ENCODE data around the gene GNAO1.

Gene GNAO1

DNA sequence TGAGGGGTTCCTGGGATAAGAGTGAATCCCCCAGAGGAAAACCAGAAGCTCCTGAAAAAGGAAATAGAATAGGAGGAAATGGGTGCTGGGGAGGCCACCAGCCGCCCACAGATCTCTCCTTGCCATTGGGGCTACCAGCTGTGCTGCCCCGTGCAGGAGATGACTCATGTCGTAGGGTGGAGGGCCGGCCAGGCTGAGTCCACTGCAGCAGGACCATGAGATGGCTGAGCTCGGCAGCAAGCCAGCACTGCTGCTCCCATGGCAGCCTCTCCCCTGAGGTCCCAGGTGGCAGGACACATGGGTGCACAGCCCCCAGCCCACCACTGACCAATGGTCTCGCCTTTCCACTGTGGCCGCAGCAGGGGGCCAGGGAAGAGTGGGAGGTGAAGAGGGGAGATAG lies 95.5 kb downstream of the GNAO1 start:
- TF ChIP-seq, protein P1, sequence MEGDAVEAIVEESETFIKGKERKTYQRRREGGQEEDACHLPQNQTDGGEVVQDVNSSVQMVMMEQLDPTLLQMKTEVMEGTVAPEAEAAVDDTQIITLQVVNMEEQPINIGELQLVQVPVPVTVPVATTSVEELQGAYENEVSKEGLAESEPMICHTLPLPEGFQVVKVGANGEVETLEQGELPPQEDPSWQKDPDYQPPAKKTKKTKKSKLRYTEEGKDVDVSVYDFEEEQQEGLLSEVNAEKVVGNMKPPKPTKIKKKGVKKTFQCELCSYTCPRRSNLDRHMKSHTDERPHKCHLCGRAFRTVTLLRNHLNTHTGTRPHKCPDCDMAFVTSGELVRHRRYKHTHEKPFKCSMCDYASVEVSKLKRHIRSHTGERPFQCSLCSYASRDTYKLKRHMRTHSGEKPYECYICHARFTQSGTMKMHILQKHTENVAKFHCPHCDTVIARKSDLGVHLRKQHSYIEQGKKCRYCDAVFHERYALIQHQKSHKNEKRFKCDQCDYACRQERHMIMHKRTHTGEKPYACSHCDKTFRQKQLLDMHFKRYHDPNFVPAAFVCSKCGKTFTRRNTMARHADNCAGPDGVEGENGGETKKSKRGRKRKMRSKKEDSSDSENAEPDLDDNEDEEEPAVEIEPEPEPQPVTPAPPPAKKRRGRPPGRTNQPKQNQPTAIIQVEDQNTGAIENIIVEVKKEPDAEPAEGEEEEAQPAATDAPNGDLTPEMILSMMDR (conservative IDR thresholded peaks at IDR 0.05; ENCODE audit: control insufficient read depth, insufficient read depth, low read depth, low read length), result no peak
- H3K4me3 ChIP-seq (ENCODE audit: control insufficient read depth, low read depth, low read length), result no peak overlapping the region
- DNase-seq (ENCODE audit: low read depth), result peak; percentile 2

DNA sequence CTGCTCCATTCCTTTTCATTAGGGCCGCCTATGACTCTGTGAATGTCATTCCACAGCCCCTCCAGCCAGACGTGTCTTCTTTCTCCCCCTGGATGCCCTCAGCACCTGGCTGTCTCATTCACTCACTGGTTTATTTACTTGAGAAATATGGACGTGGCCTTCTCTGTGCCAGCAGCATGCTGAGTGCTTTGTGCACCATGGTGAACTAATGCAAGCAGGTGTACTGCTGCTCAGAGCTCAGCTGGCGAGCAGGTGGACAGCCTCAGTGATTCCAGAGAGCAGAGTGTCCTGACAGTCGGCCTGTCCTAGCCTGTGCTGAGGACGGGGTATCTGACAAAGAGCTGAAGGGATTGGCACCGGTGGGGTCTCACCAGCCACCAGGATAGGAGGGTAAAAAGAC lies 96.7 kb downstream of the GNAO1 start:
- TF ChIP-seq, protein P1 (conservative IDR thresholded peaks at IDR 0.05; ENCODE audit: control insufficient read depth, insufficient read depth, low read depth, low read length), result no peak
- H3K4me3 ChIP-seq (ENCODE audit: control insufficient read depth, low read depth, low read length), result no peak overlapping the region
- no peak for DNase-seq (ENCODE audit: low read depth)

DNA sequence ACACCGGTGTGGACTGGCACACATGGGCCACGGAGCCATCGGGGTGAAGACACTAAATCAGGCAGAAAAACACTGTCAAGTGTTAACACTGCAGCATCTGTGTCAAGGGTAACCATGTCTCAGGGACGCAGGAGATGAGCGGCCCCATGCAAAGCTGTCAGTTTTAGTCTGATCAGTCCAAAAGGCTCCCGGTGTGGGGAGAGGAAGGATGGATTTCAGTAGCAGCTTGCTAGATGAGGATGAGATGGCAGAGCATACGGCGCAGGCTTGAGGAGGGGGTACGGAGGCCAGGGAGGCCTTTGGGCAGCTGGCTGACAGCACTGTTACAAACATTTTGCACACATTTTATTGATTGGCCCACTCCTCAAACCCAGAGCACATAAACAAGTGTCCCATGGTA lies 98.1 kb downstream of the GNAO1 start:
- H3K4me3 ChIP-seq (ENCODE audit: control insufficient read depth, low read depth, low read length), result no peak overlapping the region
- no peak for DNase-seq (ENCODE audit: low read depth)
- TF ChIP-seq, protein P1 (conservative IDR thresholded peaks at IDR 0.05; ENCODE audit: control insufficient read depth, insufficient read depth, low read depth, low read length), result no peak

DNA sequence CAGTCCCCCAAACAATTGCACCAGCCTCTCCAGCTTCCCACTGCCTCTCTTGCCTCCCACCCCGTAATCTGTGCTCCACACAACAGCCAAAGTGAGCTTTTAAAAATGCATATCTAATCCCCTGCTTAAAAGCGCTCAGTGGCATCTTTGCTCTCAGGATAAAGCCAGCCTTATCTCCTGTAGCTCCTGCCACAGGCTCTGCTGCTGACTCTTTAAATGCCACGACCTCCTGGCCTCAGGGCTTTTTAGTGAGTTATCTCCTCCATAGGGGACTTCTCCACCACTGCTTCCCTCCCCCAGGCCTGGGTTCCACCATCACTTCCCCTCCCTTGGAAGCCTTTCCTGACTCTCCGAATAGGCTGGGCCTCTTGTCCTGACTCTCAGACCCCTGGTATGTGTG lies 98.6 kb downstream of the GNAO1 start:
- H3K4me3 ChIP-seq (ENCODE audit: control insufficient read depth, low read depth, low read length), result no peak overlapping the region
- TF ChIP-seq, protein P1 (conservative IDR thresholded peaks at IDR 0.05; ENCODE audit: control insufficient read depth, insufficient read depth, low read depth, low read length), result no peak
- DNase-seq (ENCODE audit: low read depth), result no peak

DNA sequence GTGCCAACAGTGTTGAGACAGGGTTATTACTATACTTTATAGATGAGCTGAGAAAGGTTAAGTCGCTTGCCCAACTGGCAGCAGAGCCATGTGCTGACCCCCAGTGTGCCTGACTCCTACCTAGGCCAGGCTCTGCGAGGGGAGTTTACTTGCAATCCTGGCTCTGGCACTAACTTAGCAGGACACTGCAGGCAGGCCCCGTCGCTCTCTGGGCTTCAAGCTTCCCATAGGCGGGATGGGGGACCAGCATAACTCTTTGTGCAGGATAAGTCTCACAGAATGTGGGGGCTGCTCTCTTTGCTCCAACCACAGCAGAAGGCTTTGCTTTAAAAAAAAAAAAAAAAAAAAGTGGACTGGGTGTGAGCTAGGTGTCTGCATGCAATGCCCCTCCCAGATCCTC lies 102.7 kb downstream of the GNAO1 start:
- TF ChIP-seq, protein P1 (conservative IDR thresholded peaks at IDR 0.05; ENCODE audit: control insufficient read depth, insufficient read depth, low read depth, low read length), result no peak
- no peak for DNase-seq (ENCODE audit: low read depth)
- no peak overlapping the region for H3K4me3 ChIP-seq (ENCODE audit: control insufficient read depth, low read depth, low read length)

DNA sequence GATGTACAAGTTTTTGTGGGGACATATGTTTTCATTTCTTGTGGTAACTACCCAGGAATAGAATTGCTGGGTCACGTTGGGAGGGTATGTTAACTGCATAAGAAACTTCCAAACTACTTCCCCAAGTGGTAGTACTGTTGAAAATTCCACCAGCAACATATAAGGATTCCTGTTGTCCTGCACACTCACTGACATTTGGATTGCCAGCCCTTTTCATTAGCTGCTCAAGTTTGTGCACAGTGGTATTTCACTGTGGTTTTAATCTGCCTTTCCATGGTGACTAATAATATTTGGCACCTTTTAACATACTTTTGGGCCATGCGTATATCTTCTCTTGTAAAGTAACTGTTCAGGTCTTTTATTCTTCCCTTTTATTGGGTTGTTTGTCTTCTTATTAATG lies 103.3 kb downstream of the GNAO1 start:
- peak; percentile 49 for DNase-seq (ENCODE audit: low read depth)
- H3K4me3 ChIP-seq (ENCODE audit: control insufficient read depth, low read depth, low read length), result no peak overlapping the region
- TF ChIP-seq, protein P1 (conservative IDR thresholded peaks at IDR 0.05; ENCODE audit: control insufficient read depth, insufficient read depth, low read depth, low read length), result no peak

DNA sequence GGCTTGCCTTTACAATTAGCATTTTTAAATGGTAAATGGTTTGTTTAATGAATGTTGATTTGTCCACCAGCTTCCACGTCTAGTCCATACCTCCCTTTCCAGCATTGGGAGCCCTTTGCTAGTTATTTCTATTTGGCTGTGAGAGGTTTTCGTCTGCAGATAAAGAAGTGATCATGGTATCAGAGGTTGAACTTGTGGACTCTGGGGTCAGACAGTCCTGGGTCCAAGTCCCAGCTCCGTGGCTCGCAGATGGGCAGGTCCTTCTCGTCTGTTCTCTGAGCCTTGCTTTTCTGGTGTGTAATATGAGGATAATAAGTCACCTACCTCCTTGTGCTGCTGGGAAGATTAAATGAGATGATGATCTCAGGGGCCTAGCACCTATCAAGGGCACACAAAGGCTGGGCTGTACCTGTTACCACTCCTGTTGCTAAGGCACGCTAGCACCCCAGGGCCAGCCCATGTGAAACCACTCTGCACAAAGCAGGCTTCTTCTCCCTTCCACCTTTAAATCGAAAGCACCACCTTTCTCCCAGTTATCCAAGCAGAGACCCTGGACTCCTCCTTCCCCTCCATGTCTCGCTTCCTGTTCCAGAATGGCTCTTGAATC lies 103.9 kb downstream of the GNAO1 start:
- TF ChIP-seq, protein P1 (conservative IDR thresholded peaks at IDR 0.05; ENCODE audit: control insufficient read depth, insufficient read depth, low read depth, low read length), result no peak
- no peak for DNase-seq (ENCODE audit: low read depth)
- H3K4me3 ChIP-seq (ENCODE audit: control insufficient read depth, low read depth, low read length), result no peak overlapping the region

Data from fibroblast of mammary gland (primary cell).